ENCODE data around the gene SPATA31C2.

DNA sequence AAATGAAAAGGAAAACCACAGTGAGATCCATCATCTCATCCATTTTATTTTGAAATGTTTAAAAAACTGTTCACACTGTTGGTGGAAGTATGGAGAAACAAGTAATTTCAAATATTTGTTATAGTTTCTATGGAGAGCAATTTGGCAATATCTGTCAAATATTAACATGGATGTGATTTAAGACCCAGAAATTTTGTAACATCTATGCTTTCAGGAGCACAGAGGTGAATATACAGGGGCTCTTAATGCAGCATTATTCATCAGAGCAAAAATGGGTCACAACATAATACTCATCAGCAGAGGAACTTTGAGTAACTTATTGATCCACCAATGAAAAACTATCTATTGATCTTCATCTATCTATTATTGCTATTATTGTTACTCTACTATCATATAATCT, 31.4 kb upstream of the SPATA31C2 start:
- TF ChIP-seq POLR2A (IDR thresholded peaks at IDR 0.05; ENCODE audit: low read depth, low read length) (no peak), POLR2AphosphoS5 (IDR thresholded peaks at IDR 0.05; ENCODE audit: low read depth, low read length) (no peak), TAF1 (IDR thresholded peaks at IDR 0.05; ENCODE audit: low read depth, low read length) (no peak), PAX5 (IDR thresholded peaks at IDR 0.05; ENCODE audit: insufficient read depth, low read length, severe bottlenecking) (no peak), SPI1 (IDR thresholded peaks at IDR 0.05; ENCODE audit: low read depth, low read length) (no peak), POU2F2 (IDR thresholded peaks at IDR 0.05; ENCODE audit: low read depth, low read length) (no peak)

All from GM12891 (cell line).